Mesenteric fat pad (tissue), 1 donor: ENCODE data around the gene NAV1. TPM values are rescaled to one million over a fixed set of nuclear protein-coding genes. Genes with fewer than 3 reads are reported as not detected.

ENCODE experiments used
- DNase-seq: peaks from one replicate; pipeline ENCODE4 v3.0.0-alpha.2; 2020; ENCODE audit warnings: low spot score
- total RNA-seq: library from RNA; stranded (reverse); fragmentation: NEBNext Ultra II Directional; extraction: Animal tissue kit (Norgen Biotek cat#: 25700); gene quantifications from one replicate; pipeline ENCODE4 v1.2.1, GENCODE V29; 2021
- donor health status: DM: yes; HTN: yes; CAD: no.

Gene NAV1
- total RNA-seq, 1 donor from 2014 or later = 133 TPM

GRCh38 chr1:201583663-201584062, 44.7 kb downstream of the NAV1 start:
- peak; percentile 8 for DNase-seq

- peak; percentile 82 for DNase-seq
These were observed 45.7 kb downstream of the NAV1 start for GRCh38 chr1:201584471-201585092.

DNA sequence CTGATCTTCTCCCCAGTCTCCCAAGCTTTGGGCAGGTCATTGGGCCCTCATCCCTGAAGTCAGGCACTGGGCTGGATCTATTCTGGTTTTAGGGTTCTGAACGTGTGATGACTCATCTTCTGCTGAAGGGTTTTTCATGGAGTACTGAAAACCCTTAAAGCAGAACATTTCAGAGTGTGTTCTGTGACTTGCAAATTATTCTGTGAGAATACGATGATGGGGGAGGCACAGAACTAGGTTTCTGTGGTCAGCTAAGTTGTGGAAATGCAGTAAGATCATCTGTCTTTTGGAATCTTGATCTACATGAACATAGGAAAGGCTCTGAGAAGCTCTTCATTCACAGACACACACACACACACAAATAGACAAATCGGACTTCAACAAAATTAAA, 46.2 kb downstream of the NAV1 start:
- no peak for DNase-seq

DNA sequence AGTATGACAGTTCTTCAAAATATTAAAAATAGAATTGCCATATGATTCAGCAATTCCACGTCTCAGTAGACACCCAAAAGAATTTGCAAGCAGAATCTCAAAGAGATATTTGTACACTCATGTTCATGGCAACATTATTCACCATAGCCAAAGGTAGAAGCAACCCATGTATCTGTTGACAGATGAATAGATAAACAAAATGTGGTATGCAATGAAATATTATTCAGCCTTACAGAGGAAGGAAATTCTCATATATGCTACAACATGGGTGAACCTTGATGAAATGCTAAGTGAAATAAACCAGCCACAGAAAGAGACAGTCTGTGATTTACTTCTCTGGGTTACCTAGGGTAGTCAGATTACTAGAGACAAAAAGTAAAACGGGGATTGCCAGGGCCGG, 47.0 kb downstream of the NAV1 start:
- no peak for DNase-seq

DNA sequence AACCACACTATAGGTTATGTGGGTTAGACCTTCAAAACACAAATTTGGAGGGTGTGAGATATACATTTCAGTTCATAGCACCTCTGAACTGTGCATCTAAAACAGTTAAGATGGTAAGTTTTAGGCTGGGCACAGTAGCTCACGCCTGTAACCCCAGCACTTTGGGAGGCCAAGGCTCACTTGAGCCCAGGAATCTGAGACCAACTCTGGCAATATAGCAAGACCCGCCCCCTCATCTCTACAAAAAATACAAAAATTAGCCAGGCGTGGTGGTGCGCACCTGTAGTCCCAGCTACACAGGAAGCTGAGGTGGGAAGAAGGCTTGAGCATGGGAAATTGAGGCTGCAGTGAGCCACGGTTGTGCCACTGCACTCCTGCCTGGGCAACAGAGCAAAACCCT, 47.9 kb downstream of the NAV1 start:
- peak; percentile 22 for DNase-seq

DNA sequence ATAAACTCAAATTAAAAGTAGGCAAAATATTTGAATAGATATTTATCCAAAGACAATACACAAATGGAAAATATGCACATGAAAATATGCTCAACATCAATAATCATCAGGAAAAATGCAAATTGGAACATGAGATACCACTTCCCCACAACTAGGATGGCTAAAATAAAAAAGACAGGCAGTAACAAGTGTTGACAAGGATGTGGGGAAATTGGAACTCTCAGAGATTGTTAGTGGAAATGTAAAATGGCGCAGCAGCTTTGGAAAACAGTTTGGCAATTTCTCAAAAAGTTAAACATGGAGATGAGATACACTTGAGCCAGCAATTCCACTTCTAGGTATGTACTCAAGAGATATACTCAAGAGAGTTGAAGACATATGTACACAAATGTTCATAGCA, 48.8 kb downstream of the NAV1 start:
- DNase-seq = no peak

Other genes starting within 250 kb of the NAV1 start
- not detected for gene TNNT2, start 161.4 kb upstream of the NAV1 start, total RNA-seq
- gene LAD1, start 139.8 kb upstream of the NAV1 start, total RNA-seq = 0.51 TPM
- gene TNNI1, start 117.4 kb upstream of the NAV1 start, total RNA-seq = not detected
- 358 TPM for gene PHLDA3, start 69.9 kb upstream of the NAV1 start, total RNA-seq
- 151 TPM for gene CSRP1, start 32.0 kb upstream of the NAV1 start, total RNA-seq